NCI-H1105 (cell line): ENCODE results near the gene AIFM2.
A peak's percentile ranks its signal among the peaks of the same experiment; 100 is the strongest.
"Not testable (repeated sequence)": the region's sequence is repeated elsewhere in the genome, so short reads cannot be mapped to it uniquely, and the experiment has no call there.

Source experiments
- DNase-seq: peaks from one replicate; lab custom pipeline; 2025; lab: John Stamatoyannopoulos, UW

AIFM2 gene

GRCh38 chr10:70132098-70133029 lies at the start of gene AIFM2:
AIFM2 (minus strand) TSS chr10:70132825; CDS start chr10:70124084, 8,741 bp downstream.
- DNase-seq: peak; percentile 41

- DNase-seq: not testable (repeated sequence)
Measured at GRCh38 chr10:70179209-70179608, 46.6 kb upstream of the AIFM2 start.

GRCh38 chr10:70178139-70178725 lies 45.6 kb upstream of the AIFM2 start:
- DNase-seq: no peak

- no peak for DNase-seq
Measured at GRCh38 chr10:70176441-70176840, 43.8 kb upstream of the AIFM2 start.

- DNase-seq: no peak
Measured at GRCh38 chr10:70175516-70175915, 42.9 kb upstream of the AIFM2 start.

- DNase-seq: no peak
Measured at GRCh38 chr10:70174058-70174741, 41.6 kb upstream of the AIFM2 start.

- DNase-seq: no peak
Measured at GRCh38 chr10:70169649-70170364, 37.2 kb upstream of the AIFM2 start.

- no peak for DNase-seq
Measured at GRCh38 chr10:70169011-70169410, 36.4 kb upstream of the AIFM2 start.

- no peak for DNase-seq
Measured at GRCh38 chr10:70167246-70167645, 34.6 kb upstream of the AIFM2 start.

- DNase-seq: no peak
Measured at GRCh38 chr10:70166394-70166793, 33.8 kb upstream of the AIFM2 start.

- DNase-seq: no peak
Measured at GRCh38 chr10:70164163-70164562, 31.5 kb upstream of the AIFM2 start.

GRCh38 chr10:70163448-70163847 lies 30.8 kb upstream of the AIFM2 start:
- no peak for DNase-seq

- DNase-seq: no peak
Measured at GRCh38 chr10:70162892-70163201, 30.2 kb upstream of the AIFM2 start.

GRCh38 chr10:70162151-70162891 lies 29.7 kb upstream of the AIFM2 start:
- DNase-seq: no peak

GRCh38 chr10:70160798-70161197 lies 28.2 kb upstream of the AIFM2 start:
- no peak for DNase-seq

- not testable (repeated sequence) for DNase-seq
Measured at GRCh38 chr10:70159366-70159765, 26.7 kb upstream of the AIFM2 start.

GRCh38 chr10:70158113-70158512 lies 25.5 kb upstream of the AIFM2 start:
- no peak for DNase-seq

- DNase-seq: no peak
Measured at GRCh38 chr10:70155255-70155838, 22.7 kb upstream of the AIFM2 start.

- DNase-seq: no peak
Measured at GRCh38 chr10:70148516-70148915, 15.9 kb upstream of the AIFM2 start.

GRCh38 chr10:70147259-70147625 lies 14.6 kb upstream of the AIFM2 start:
- no peak for DNase-seq
